ENCODE data around the gene CFAP46. TPM values are rescaled to one million over a fixed set of nuclear protein-coding genes. Genes with fewer than 3 reads are reported as not detected.

CFAP46 gene
- polyA plus RNA-seq, 3 donors = 0.07 TPM; not detected in 2

GRCh38 chr10:132981173-132981555 is 38.8 kb upstream of the CFAP46 start:
- Histone ChIP-seq H3K9ac (ENCODE audit: insufficient read depth, low read length, poor library complexity, severe bottlenecking) (no peak overlapping the region), H3K36me3 (replicated peaks in 1 of 2; ENCODE audit: control insufficient read depth in 1 of 2, insufficient read depth in 2 of 2, low read length in 2 of 2) (no peaks in the 10 kb centered on the region), H3K27me3 (ENCODE audit: control insufficient read depth in 2 of 2, insufficient read depth in 2 of 2, low read length in 2 of 2) (peaks cover 0 to 5% of the 10 kb centered on the region in 2 donors), H2AFZ (ENCODE audit: insufficient read depth, low read depth, low read length, poor library complexity, severe bottlenecking) (no peak overlapping the region), H3K4me2 (replicated peaks; ENCODE audit: extremely low read depth, low read length, poor library complexity, severe bottlenecking) (no peak overlapping the region), H3K79me2 (ENCODE audit: insufficient read depth, low read length) (no peaks in the 10 kb centered on the region), H3K9me3 (replicated peaks in 1 of 2; ENCODE audit: control insufficient read depth in 1 of 2, insufficient read depth in 1 of 2, low read length in 2 of 2) (no peaks in the 10 kb centered on the region), H3K4me3 (replicated peaks in 1 of 3; ENCODE audit: low read depth in 2 of 3, low read length in 3 of 3) (no peak overlapping the region), H3K27ac (ENCODE audit: low read depth in 1 of 2, low read length in 2 of 2) (no peak overlapping the region), H3K4me1 (ENCODE audit: control insufficient read depth in 1 of 2, insufficient read depth in 2 of 2, low read length in 2 of 2) (no peaks in the 10 kb centered on the region), H4K20me1 (ENCODE audit: insufficient read depth, low read length) (no peaks in the 10 kb centered on the region)
- Mint-ChIP-seq H3K36me3 (no peaks in the 10 kb centered on the region), H3K27me3 (ENCODE audit: low read depth in 3 of 3) (peaks cover 1 to 23% (median 6%) of the 10 kb centered on the region in 3 donors), H3K27ac (no peak overlapping the region), H3K9me3 (no peaks in the 10 kb centered on the region), H3K4me3 (no peak overlapping the region), H3K4me1 (no peaks in the 10 kb centered on the region)
- no peak for DNase-seq
- 79% methylated on average over 17 of the region's 17 CpGs for WGBS (ENCODE audit: insufficient coverage)
- intact Hi-C loops (cut with micrococcal nuclease) = no loop called here
- no peak for TF ChIP-seq CTCF (IDR thresholded peaks at IDR 0.05)

GRCh38 chr10:132980426-132981172 is 38.2 kb upstream of the CFAP46 start:
- no peak overlapping the region for H3K4me3 ChIP-seq (replicated peaks in 1 of 3; ENCODE audit: low read depth in 2 of 3, low read length in 3 of 3)
- no peak overlapping the region for H2AFZ ChIP-seq (ENCODE audit: insufficient read depth, low read depth, low read length, poor library complexity, severe bottlenecking)
- H3K4me1 ChIP-seq (ENCODE audit: control insufficient read depth in 1 of 2, insufficient read depth in 2 of 2, low read length in 2 of 2) = no peaks in the 10 kb centered on the region
- no peak overlapping the region for H3K27ac ChIP-seq (ENCODE audit: low read depth in 1 of 2, low read length in 2 of 2)
- Mint-ChIP-seq H3K27me3 (ENCODE audit: low read depth in 3 of 3) (peaks cover 2 to 28% (median 8%) of the 10 kb centered on the region in 3 donors), H3K36me3 (no peaks in the 10 kb centered on the region), H3K27ac (peak overlapping the region in 1 of 7 donors; percentile 46), H3K4me3 (no peak overlapping the region), H3K4me1 (no peaks in the 10 kb centered on the region), H3K9me3 (no peaks in the 10 kb centered on the region)
- H3K9me3 ChIP-seq (replicated peaks in 1 of 2; ENCODE audit: control insufficient read depth in 1 of 2, insufficient read depth in 1 of 2, low read length in 2 of 2) = no peaks in the 10 kb centered on the region
- no peak overlapping the region for H3K9ac ChIP-seq (ENCODE audit: insufficient read depth, low read length, poor library complexity, severe bottlenecking)
- TF ChIP-seq CTCF (IDR thresholded peaks at IDR 0.05) = no peak
- H3K79me2 ChIP-seq (ENCODE audit: insufficient read depth, low read length) = no peaks in the 10 kb centered on the region
- no peaks in the 10 kb centered on the region for H4K20me1 ChIP-seq (ENCODE audit: insufficient read depth, low read length)
- H3K27me3 ChIP-seq (ENCODE audit: control insufficient read depth in 2 of 2, insufficient read depth in 2 of 2, low read length in 2 of 2) = peaks cover 0 to 5% of the 10 kb centered on the region in 2 donors
- 94% methylated on average over 37 of the region's 41 CpGs for WGBS (ENCODE audit: insufficient coverage)
- no peak for DNase-seq
- H3K4me2 ChIP-seq (replicated peaks; ENCODE audit: extremely low read depth, low read length, poor library complexity, severe bottlenecking) = no peak overlapping the region
- H3K36me3 ChIP-seq (replicated peaks in 1 of 2; ENCODE audit: control insufficient read depth in 1 of 2, insufficient read depth in 2 of 2, low read length in 2 of 2) = no peaks in the 10 kb centered on the region
- intact Hi-C loops (cut with micrococcal nuclease) = no loop called here

Measured in CD14-positive monocyte (primary cell).